Activated T-cell treated with anti-CD3 and anti-CD28 coated beads for 24 hours (primary cell): ENCODE measurements around the gene AKR1C2.
"Not testable (repeated sequence)": the region's sequence is repeated elsewhere in the genome, so short reads cannot be mapped to it uniquely, and the experiment has no call there.

Experiments
- DNase-seq: peaks from one replicate; pipeline ENCODE4 v3.0.0-alpha.2; 2020; ENCODE audit warnings: low read depth

The AKR1C2 gene

GRCh38 chr10:5023177-5023805 lies 19.6 kb upstream of the AKR1C2 start:
- no peak for DNase-seq

DNA sequence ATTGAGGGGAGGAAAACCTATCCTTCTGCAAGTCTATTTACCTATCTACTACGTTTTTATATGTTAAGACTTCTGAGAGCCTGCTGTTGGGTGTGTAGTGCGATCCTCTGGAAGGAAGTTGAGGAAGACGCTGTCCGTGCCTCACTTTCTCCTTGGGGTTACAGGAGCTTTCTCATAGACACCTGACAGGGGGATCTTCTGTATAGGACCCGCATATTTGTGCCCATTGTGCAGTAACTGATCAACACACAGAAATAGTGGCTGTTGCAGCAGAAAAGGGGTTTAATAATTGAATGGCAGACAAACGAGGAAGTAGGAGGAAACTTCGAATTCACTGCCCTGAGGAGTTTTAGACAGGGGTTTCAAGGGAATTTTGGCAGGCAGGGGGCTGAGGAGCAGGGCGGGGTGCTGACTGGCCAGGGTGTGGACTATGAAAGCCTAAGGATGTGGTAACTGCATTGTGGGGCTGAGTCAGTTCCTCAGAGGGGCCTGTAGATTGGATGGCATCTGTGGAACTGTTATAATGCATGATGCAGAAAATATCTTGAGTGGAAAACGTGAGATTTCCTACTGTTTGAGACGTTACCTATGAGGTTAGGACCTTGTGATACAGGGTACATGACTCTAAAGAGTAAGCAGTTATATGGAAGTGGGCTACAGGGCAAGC lies 18.1 kb upstream of the AKR1C2 start:
- not testable (repeated sequence) for DNase-seq

GRCh38 chr10:5019770-5020612 lies 16.3 kb upstream of the AKR1C2 start:
- DNase-seq: not testable (repeated sequence)

DNA sequence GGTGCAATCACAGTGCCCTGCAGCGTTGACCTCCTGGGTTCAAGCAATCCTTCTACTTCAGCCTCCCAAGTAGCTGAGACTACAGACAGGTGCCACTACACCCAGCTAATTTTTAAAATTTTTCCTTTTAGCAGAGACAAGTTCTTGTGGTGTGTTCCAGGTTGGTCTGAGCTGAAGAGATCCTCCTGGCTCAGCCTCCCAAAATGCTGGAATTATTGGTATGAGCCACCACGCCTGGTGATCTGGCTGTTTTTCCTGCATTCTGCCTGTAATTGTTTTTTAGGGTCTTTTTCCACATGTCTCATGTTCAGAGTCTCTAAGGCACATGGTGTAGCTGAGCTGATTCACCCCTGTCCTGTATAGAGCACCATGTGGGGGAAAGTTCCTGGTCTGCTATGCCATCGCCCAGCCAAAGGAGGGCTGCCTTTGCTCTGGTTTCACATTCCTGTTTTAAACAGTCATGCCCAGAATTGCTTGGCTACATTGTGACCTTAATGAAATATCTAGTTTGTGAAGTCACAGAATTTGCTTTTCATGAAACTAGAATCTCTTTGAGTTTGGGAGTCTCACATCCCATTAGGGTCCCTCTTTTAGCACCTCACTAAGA lies 15.1 kb upstream of the AKR1C2 start:
- DNase-seq: not testable (repeated sequence)

DNA sequence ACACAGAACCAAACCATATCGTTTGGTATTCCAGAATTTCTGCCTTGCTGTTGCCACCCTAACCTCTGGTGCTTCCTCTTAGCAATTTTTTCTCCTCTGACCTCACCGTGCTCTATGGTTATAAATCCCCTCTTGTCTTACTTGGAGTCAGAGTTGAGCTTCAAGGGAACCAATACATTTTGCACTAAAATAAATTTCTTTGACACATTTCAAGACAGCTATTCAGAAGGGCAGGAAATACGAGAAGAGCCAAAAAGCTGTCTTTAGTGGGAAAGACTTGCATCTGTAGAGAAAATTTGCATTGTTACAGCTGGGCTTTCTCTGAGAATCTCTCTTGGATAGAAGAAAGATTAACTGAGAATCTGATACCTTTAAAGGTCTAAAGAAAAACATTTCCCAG lies 14.5 kb upstream of the AKR1C2 start:
- no peak for DNase-seq

DNA sequence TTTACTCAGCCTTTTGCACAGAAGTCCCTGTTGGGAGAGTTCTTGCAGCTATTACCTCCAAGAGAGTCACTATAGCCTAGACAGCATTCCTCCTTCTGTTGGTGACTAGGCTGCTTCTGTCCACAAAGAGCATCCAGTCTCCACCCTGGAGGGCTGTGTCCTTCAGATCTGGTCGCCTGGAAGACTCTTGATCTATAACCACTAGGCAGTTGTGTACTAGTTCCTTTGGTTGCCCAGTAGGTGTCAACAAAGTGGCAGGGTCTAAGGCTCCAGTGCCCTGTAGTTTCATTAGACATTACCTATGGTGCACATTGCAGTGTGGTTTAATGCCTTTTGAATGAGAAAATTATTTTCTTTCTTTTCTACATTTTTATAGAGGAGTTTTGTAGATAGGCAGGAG lies 11.3 kb upstream of the AKR1C2 start:
- DNase-seq: no peak

- DNase-seq: not testable (repeated sequence)
These were observed 10.7 kb upstream of the AKR1C2 start for GRCh38 chr10:5014200-5014910.

DNA sequence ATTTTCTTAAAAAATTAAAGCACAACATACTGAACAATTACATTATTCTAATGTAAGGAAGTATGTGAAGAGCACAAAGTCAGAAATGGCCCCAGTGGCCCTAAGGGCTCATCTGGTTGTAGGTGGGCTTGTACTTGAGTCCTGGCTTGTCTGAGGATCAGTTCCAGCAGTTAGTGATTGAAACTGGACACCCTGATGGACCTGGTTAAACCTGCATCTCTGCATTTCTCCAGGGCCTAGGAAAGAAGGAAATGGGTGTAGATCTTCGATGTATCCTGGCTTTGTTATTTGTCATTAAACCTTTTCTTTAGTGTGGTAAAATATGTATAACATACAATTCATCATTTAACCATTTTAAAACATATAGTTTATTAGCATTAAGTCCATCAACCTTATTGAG lies 9.7 kb upstream of the AKR1C2 start:
- DNase-seq: no peak

- no peak for DNase-seq
These were observed 8.9 kb upstream of the AKR1C2 start for GRCh38 chr10:5012595-5012994.

GRCh38 chr10:5011392-5011791 lies 7.7 kb upstream of the AKR1C2 start:
- not testable (repeated sequence) for DNase-seq

DNA sequence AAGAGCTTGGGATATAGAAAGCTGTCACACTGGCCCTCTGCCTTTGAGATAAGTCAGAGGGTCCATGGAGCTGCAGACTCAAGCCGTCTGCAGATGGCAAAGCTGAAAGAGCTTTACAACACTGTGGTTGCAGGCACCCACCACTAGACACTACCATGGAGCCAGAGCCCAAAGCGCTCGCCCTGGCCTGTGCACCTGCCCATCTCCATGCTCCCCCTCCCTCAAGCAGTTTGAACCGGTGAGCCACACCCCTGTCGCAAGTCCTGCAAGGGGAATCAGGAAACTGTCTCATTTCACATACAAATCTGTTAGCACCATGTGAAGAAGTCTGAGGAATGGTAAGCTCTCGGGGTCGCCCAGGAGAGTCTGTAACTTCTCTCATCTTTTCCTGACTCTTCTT lies 6.4 kb upstream of the AKR1C2 start:
- DNase-seq: not testable (repeated sequence)

- not testable (repeated sequence) for DNase-seq
These were observed 5.3 kb upstream of the AKR1C2 start for GRCh38 chr10:5008857-5009548.

GRCh38 chr10:5004501-5004900 lies 844 bp upstream of the AKR1C2 start:
- not testable (repeated sequence) for DNase-seq

GRCh38 chr10:5004030-5004385 lies 351 bp upstream of the AKR1C2 start:
- not testable (repeated sequence) for DNase-seq

DNA sequence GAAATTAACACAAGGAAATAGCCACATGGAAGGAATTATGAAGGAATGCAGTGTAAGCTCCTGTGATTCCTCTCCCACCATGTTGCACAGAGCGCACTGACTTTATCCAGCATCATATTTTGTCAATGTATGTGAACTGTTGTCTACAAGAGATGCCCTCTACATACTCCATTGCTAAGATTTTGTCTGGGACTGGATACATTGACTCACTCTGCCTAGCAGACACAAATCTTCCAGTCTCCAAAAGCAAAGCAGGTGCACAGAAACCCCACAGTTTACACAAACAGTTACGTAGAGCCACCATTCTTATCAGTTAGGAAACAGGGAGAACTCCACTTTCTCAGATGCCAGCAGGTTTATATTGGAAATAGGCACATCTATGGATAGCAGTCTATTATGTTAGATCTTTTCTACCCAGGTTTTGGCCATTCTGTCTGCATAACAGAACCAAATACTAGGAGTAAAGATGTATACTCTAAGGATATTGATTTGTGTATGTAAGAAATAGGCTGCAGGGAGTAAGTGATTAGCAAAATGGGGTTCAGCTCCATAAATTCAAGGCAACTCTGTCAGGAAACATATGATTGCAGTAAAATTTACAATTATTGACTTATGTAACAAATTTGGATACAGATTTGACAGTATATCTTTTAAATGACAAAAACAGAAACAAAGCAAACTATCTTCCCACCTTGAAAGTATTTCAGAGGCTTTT lies 1.5 kb downstream of the AKR1C2 start:
- no peak for DNase-seq

GRCh38 chr10:4998671-4999070 lies 5.0 kb downstream of the AKR1C2 start:
- no peak for DNase-seq

DNA sequence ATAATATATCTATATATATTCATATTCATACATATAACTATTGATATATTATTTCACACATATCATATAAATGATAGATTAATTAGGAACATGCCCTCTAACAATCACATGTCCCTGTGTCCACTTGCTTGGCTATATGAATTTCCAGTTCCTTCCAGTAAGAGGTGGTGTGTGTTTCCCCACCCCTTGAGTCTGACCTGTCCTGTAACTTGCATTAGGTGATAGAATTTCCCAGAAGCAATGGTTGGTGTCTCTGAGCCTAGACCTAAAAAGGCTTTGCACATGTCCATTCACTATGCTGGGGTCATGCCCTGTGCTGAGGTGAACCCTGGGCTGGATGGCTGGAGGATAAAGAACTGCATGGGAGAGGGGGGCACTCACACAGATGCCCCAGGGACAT lies 9.4 kb downstream of the AKR1C2 start:
- not testable (repeated sequence) for DNase-seq

- DNase-seq: not testable (repeated sequence)
These were observed 11.1 kb downstream of the AKR1C2 start for GRCh38 chr10:4992564-4992963.

GRCh38 chr10:4991463-4991862 lies 12.2 kb downstream of the AKR1C2 start:
- not testable (repeated sequence) for DNase-seq

- DNase-seq: no peak
These were observed 13.4 kb downstream of the AKR1C2 start for GRCh38 chr10:4990217-4990616.
